ENCODE data around the gene SLC25A1. TPM values are rescaled to one million over a fixed set of nuclear protein-coding genes. Genes with fewer than 3 reads are reported as not detected.

Gene SLC25A1
- total and polyA plus RNA-seq, 8 donors = 45.7 to 99.3 (median 52.2) TPM

DNA sequence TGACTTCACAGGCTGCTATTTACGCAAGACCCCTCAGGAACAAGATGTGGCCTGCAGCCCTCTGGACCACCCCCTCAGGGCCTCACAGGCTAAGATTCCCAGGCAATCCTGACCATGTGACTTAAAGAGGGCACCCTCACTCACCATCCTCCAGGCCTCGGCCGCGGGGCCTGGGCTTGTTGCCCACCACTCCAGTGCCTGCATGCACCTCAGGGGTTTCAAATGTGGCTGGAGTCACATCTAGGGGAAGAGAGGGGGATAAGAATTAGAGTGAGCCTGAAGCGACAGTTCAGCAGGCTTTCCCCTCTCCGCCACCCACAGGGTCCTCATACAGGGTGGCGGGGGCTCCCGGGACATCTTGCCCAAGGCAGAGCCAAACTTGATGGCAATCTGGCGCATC, 36.1 kb downstream of the SLC25A1 start:
- H3K27ac ChIP-seq = no peak overlapping the region
- TF ChIP-seq, protein P1, sequence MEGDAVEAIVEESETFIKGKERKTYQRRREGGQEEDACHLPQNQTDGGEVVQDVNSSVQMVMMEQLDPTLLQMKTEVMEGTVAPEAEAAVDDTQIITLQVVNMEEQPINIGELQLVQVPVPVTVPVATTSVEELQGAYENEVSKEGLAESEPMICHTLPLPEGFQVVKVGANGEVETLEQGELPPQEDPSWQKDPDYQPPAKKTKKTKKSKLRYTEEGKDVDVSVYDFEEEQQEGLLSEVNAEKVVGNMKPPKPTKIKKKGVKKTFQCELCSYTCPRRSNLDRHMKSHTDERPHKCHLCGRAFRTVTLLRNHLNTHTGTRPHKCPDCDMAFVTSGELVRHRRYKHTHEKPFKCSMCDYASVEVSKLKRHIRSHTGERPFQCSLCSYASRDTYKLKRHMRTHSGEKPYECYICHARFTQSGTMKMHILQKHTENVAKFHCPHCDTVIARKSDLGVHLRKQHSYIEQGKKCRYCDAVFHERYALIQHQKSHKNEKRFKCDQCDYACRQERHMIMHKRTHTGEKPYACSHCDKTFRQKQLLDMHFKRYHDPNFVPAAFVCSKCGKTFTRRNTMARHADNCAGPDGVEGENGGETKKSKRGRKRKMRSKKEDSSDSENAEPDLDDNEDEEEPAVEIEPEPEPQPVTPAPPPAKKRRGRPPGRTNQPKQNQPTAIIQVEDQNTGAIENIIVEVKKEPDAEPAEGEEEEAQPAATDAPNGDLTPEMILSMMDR (IDR thresholded peaks at IDR 0.05) = no peak
- peaks cover 0 to 6% of the 10 kb centered on the region in 2 donors for H3K27me3 ChIP-seq
- no peaks in the 10 kb centered on the region for H3K9me3 ChIP-seq
- H3K4me3 ChIP-seq = no peak overlapping the region
- intact Hi-C loops (cut with DNase I) = no loop called here
- no peak for DNase-seq
- peaks cover 0 to 55% of the 10 kb centered on the region in 2 donors for H3K36me3 ChIP-seq
- no peak for ATAC-seq
- peaks cover 6 to 18% of the 10 kb centered on the region in 2 donors for H3K4me1 ChIP-seq

DNA sequence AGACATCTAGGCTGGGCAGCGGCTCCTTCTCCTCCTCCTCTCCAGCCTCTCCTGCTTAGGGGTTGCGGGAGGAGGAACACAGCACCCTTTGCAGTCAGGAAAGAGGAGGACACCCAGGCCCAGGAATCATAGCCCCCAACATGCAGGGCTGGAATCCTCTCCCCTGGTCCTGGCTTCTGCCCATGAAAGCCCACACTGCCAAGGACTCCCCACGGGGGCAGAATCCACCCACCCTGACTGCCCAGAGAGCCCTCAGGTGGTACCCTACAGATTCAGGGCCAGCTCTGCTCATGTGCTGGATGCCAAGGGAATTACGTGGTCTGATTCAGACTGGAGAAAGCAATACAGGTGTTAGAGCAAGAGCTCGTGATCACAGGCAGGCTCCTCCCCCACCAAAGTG, 38.6 kb downstream of the SLC25A1 start:
- ATAC-seq (no peak), DNase-seq (no peak)
- H3K27me3 ChIP-seq = no peaks in the 10 kb centered on the region
- H3K27ac ChIP-seq = no peak overlapping the region
- H3K9me3 ChIP-seq = no peaks in the 10 kb centered on the region
- H3K36me3 ChIP-seq = peaks cover 0 to 79% of the 10 kb centered on the region in 2 donors
- H3K4me3 ChIP-seq = no peak overlapping the region
- peaks cover 6 to 17% of the 10 kb centered on the region in 2 donors for H3K4me1 ChIP-seq
- TF ChIP-seq, protein P1 (IDR thresholded peaks at IDR 0.05) = no peak
- intact Hi-C loops (cut with DNase I) = no loop called here

DNA sequence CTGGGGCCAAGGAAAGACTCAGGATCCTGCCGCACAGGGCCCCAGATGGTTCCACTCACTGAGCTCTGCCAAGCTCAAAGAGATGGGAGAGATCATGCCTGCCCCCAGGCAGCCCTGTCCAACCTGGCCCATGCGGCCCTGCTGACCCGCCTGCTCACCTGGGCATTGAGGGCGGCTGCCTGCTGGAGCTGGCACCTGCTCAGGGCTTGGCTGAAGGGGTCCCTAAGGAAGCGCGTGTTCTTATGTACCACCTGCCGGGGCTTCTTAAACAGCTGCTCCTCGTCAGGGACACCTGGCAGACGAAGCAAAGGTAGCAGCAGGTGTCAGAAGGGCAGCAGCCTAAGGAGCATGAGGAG, 39.6 kb downstream of the SLC25A1 start:
- ATAC-seq (no peak), DNase-seq (no peak)
- intact Hi-C loops (cut with DNase I) = no loop called here
- H3K36me3 ChIP-seq = peaks cover 0 to 89% of the 10 kb centered on the region in 2 donors
- no peak overlapping the region for H3K27ac ChIP-seq
- H3K4me3 ChIP-seq = no peak overlapping the region
- H3K4me1 ChIP-seq = peaks cover 6 to 13% of the 10 kb centered on the region in 2 donors
- no peaks in the 10 kb centered on the region for H3K27me3 ChIP-seq
- no peaks in the 10 kb centered on the region for H3K9me3 ChIP-seq
- TF ChIP-seq, protein P1 (IDR thresholded peaks at IDR 0.05) = no peak

- ATAC-seq (no peak), DNase-seq (peak in 1 of 4 donors; percentile 65)
- no peaks in the 10 kb centered on the region for H3K9me3 ChIP-seq
- TF ChIP-seq, protein P1 (IDR thresholded peaks at IDR 0.05) = no peak
- peaks cover 1 to 7% of the 10 kb centered on the region in 2 donors for H3K4me1 ChIP-seq
- intact Hi-C loops (cut with DNase I) = no loop called here
- peaks cover 0 to 95% of the 10 kb centered on the region in 2 donors for H3K36me3 ChIP-seq
- H3K27me3 ChIP-seq = no peaks in the 10 kb centered on the region
- no peak overlapping the region for H3K4me3 ChIP-seq
- H3K27ac ChIP-seq = no peak overlapping the region
Observed at GRCh38 chr22:19138217-19139000, 40.1 kb downstream of the SLC25A1 start.

GRCh38 chr22:19137384-19138216, 40.9 kb downstream of the SLC25A1 start:
- TF ChIP-seq, protein P1 (IDR thresholded peaks at IDR 0.05) = no peak
- intact Hi-C loops (cut with DNase I) = no loop called here
- DNase-seq (no peak), ATAC-seq (no peak)
- Histone ChIP-seq H3K36me3 (peaks cover 0 to 100% of the 10 kb centered on the region in 2 donors), H3K4me1 (no peaks in the 10 kb centered on the region), H3K4me3 (no peak overlapping the region), H3K27ac (no peak overlapping the region), H3K27me3 (no peaks in the 10 kb centered on the region), H3K9me3 (no peaks in the 10 kb centered on the region)

Measured in left lung (tissue), 10 donors.